IMR-90 (cell line): ENCODE data around the gene KITLG.

Experiments used
- CEBPB ChIP-seq: IDR thresholded peaks from 2 replicates; pipeline ENCODE4 v1.6.1; 2012; ENCODE audit warnings: low read depth, low read length, improper control_type of control experiment
- CHD1 ChIP-seq: IDR thresholded peaks from 2 replicates; pipeline ENCODE4 v1.6.1; 2012; ENCODE audit warnings: low read depth, low read length, improper control_type of control experiment
- FOS ChIP-seq: fragments of 150-350 bp; IDR thresholded peaks from 2 replicates; pipeline ENCODE4 v1.6.1; 2016; ENCODE audit warnings: low read depth, low read length
- MAFK ChIP-seq: IDR thresholded peaks from 2 replicates; pipeline ENCODE4 v1.6.1; 2012; ENCODE audit warnings: low read depth, low read length, improper control_type of control experiment
- MAZ ChIP-seq: IDR thresholded peaks from 2 replicates; pipeline ENCODE4 v1.6.1; 2012; ENCODE audit warnings: low read depth, mild to moderate bottlenecking, low read length, improper control_type of control experiment, moderate library complexity, borderline replicate concordance
- NFE2L2 ChIP-seq: fragments of 150-350 bp; IDR thresholded peaks from 2 replicates; pipeline ENCODE4 v1.6.1; 2016; ENCODE audit warnings: low read depth, mild to moderate bottlenecking, low read length
- POLR2A ChIP-seq: IDR thresholded peaks from 2 replicates; pipeline ENCODE4 v1.6.1; 2012; ENCODE audit warnings: mild to moderate bottlenecking, low read depth, low read length
- RAD21 ChIP-seq: IDR thresholded peaks from 2 replicates; pipeline ENCODE4 v1.6.1; 2012; ENCODE audit warnings: low read length, improper control_type of control experiment
- RCOR1 ChIP-seq: IDR thresholded peaks from 2 replicates; pipeline ENCODE4 v1.6.1; 2012; ENCODE audit warnings: mild to moderate bottlenecking, low read length, improper control_type of control experiment; ENCODE audit not compliant: insufficient replicate concordance
- TF ChIP-seq, protein P1 (sequence below): conservative IDR thresholded peaks from 2 replicates; pipeline ENCODE4 v1.5.1; 2012; ENCODE audit warnings: mild to moderate bottlenecking, low read depth, low read length, improper control_type of control experiment
- TF ChIP-seq, protein P2 (sequence below): fragments of 150-350 bp; IDR thresholded peaks from 2 replicates; pipeline ENCODE4 v1.6.1; 2017; ENCODE audit warnings: mild to moderate bottlenecking, antibody characterized with exemption, low read length, low read depth

GRCh38 chr12:88574278-88574677 is 6.0 kb downstream of the KITLG start:
- no peak for TF ChIP-seq POLR2A
- TF ChIP-seq MAFK, result no peak
- TF ChIP-seq, protein P1, sequence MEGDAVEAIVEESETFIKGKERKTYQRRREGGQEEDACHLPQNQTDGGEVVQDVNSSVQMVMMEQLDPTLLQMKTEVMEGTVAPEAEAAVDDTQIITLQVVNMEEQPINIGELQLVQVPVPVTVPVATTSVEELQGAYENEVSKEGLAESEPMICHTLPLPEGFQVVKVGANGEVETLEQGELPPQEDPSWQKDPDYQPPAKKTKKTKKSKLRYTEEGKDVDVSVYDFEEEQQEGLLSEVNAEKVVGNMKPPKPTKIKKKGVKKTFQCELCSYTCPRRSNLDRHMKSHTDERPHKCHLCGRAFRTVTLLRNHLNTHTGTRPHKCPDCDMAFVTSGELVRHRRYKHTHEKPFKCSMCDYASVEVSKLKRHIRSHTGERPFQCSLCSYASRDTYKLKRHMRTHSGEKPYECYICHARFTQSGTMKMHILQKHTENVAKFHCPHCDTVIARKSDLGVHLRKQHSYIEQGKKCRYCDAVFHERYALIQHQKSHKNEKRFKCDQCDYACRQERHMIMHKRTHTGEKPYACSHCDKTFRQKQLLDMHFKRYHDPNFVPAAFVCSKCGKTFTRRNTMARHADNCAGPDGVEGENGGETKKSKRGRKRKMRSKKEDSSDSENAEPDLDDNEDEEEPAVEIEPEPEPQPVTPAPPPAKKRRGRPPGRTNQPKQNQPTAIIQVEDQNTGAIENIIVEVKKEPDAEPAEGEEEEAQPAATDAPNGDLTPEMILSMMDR, result no peak
- TF ChIP-seq, protein P2, sequence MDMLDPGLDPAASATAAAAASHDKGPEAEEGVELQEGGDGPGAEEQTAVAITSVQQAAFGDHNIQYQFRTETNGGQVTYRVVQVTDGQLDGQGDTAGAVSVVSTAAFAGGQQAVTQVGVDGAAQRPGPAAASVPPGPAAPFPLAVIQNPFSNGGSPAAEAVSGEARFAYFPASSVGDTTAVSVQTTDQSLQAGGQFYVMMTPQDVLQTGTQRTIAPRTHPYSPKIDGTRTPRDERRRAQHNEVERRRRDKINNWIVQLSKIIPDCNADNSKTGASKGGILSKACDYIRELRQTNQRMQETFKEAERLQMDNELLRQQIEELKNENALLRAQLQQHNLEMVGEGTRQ, result no peak
- no peak for TF ChIP-seq RAD21
- no peak for TF ChIP-seq RCOR1
- TF ChIP-seq NFE2L2, result no peak
- no peak for TF ChIP-seq MAZ
- TF ChIP-seq CHD1, result no peak
- TF ChIP-seq CEBPB, result no peak
- TF ChIP-seq FOS, result no peak
